Measurements from ENCODE around the gene RIC8A.

The RIC8A gene

GRCh38 chr11:206002-206384 is 1.5 kb upstream of the RIC8A start:
- Histone ChIP-seq H3K36me3 (ENCODE audit: insufficient read depth, low read length) (peaks cover 65% of the 10 kb centered on the region), H3K9me3 (ENCODE audit: low read length) (no peaks in the 10 kb centered on the region), H3K4me1 (ENCODE audit: insufficient read depth, low read length) (peaks cover 36% of the 10 kb centered on the region), H3K27ac (ENCODE audit: low read depth, low read length) (peak overlapping the region; percentile 92), H3K27me3 (ENCODE audit: control insufficient read depth in 1 of 2, insufficient read depth in 2 of 2, low read length in 2 of 2) (no peaks in the 10 kb centered on the region), H3K9ac (ENCODE audit: low read length) (peak overlapping the region; percentile 92), H3K4me3 (ENCODE audit: low read depth in 1 of 2, low read length in 2 of 2) (peak overlapping the region; percentile 63 to 99)

- Histone ChIP-seq H3K36me3 (ENCODE audit: insufficient read depth, low read length) (peaks cover 66% of the 10 kb centered on the region), H3K9me3 (ENCODE audit: low read length) (no peaks in the 10 kb centered on the region), H3K4me1 (ENCODE audit: insufficient read depth, low read length) (peaks cover 40% of the 10 kb centered on the region), H3K27me3 (ENCODE audit: control insufficient read depth in 1 of 2, insufficient read depth in 2 of 2, low read length in 2 of 2) (no peaks in the 10 kb centered on the region), H3K9ac (ENCODE audit: low read length) (peak overlapping the region; percentile 92), H3K4me3 (ENCODE audit: low read depth in 1 of 2, low read length in 2 of 2) (peak overlapping the region; percentile 63 to 99), H3K27ac (ENCODE audit: low read depth, low read length) (peak overlapping the region; percentile 92)
These were observed 841 bp upstream of the RIC8A start for GRCh38 chr11:206526-207207.

DNA sequence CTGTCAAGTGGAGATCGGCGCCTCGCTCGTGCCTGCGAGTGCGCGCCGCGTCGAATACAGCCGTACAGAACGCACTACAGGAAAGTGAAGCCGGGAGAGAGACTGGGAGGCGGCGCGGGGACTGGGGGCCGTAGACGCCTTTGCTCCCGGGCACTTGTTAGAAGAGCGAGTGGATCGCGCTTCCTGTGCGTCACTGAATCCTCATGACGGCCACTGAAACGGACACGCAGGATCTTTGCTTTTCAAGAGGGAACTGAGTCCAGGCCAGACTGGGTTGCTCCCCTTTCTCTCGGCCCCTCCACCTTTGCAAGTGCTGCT is 314 bp downstream of the RIC8A start:
- peak overlapping the region; percentile 53 to 99 for H3K4me3 ChIP-seq (ENCODE audit: low read depth in 1 of 2, low read length in 2 of 2)
- H3K9ac ChIP-seq (ENCODE audit: low read length): peak overlapping the region; percentile 99
- H3K27ac ChIP-seq (ENCODE audit: low read depth, low read length): peak overlapping the region; percentile 92
- no peaks in the 10 kb centered on the region for H3K9me3 ChIP-seq (ENCODE audit: low read length)
- H3K4me1 ChIP-seq (ENCODE audit: insufficient read depth, low read length): peaks cover 40% of the 10 kb centered on the region
- no peaks in the 10 kb centered on the region for H3K27me3 ChIP-seq (ENCODE audit: control insufficient read depth in 1 of 2, insufficient read depth in 2 of 2, low read length in 2 of 2)
- peaks cover 68% of the 10 kb centered on the region for H3K36me3 ChIP-seq (ENCODE audit: insufficient read depth, low read length)

DNA sequence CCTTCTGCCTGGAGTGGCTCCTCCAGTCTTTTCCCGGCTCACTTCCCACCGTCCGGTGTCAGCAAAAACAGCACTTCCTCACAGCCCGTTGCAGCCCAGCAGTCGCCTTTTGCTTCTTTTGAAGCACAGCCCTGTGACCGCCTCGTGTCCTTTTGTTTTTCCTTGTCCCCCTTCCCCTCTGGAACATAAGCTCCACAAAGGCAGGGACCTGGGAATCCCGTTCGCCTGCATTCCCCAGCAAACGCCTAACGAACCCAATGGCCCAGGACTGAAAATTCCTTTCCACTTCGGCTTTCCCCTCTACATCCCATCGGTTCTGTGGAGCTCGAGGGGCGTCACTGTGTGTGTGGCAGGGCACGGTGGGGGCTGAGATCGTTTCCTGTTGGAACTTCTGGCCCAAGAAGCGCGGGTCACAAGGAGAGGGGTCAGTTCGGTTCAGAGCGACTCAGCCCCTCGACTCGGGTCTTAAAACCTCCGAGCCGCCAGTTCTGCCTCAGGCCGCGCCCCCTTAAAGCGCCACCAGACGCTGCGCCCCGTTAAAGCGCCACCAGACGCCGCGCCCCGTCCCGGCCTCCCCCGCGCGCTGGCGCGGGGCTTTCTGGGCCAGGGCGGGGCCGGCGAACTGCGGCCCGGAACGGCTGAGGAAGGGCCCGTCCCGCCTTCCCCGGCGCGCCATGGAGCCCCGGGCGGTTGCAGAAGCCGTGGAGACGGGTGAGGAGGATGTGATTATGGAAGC is 841 bp downstream of the RIC8A start:
- Histone ChIP-seq H3K36me3 (ENCODE audit: insufficient read depth, low read length) (peaks cover 69% of the 10 kb centered on the region), H3K4me1 (ENCODE audit: insufficient read depth, low read length) (peaks cover 40% of the 10 kb centered on the region), H3K27ac (ENCODE audit: low read depth, low read length) (peak overlapping the region; percentile 92)

GRCh38 chr11:208917-209260 is 1.4 kb downstream of the RIC8A start:
- peak overlapping the region; percentile 40 for H3K9ac ChIP-seq (ENCODE audit: low read length)
- H3K4me1 ChIP-seq (ENCODE audit: insufficient read depth, low read length): peaks cover 40% of the 10 kb centered on the region
- H3K4me3 ChIP-seq (ENCODE audit: low read depth in 1 of 2, low read length in 2 of 2): peak overlapping the region; percentile 53 to 99
- no peaks in the 10 kb centered on the region for H3K9me3 ChIP-seq (ENCODE audit: low read length)
- no peaks in the 10 kb centered on the region for H3K27me3 ChIP-seq (ENCODE audit: control insufficient read depth in 1 of 2, insufficient read depth in 2 of 2, low read length in 2 of 2)
- peak overlapping the region; percentile 92 for H3K27ac ChIP-seq (ENCODE audit: low read depth, low read length)
- peaks cover 69% of the 10 kb centered on the region for H3K36me3 ChIP-seq (ENCODE audit: insufficient read depth, low read length)

More for the DNA sequence above, 841 bp downstream of the RIC8A start:
- Histone ChIP-seq H3K9ac (ENCODE audit: low read length) (peak overlapping the region; percentile 99), H3K4me3 (ENCODE audit: low read depth in 1 of 2, low read length in 2 of 2) (peak overlapping the region; percentile 53 to 99), H3K9me3 (ENCODE audit: low read length) (no peaks in the 10 kb centered on the region), H3K27me3 (ENCODE audit: control insufficient read depth in 1 of 2, insufficient read depth in 2 of 2, low read length in 2 of 2) (no peaks in the 10 kb centered on the region)

DNA sequence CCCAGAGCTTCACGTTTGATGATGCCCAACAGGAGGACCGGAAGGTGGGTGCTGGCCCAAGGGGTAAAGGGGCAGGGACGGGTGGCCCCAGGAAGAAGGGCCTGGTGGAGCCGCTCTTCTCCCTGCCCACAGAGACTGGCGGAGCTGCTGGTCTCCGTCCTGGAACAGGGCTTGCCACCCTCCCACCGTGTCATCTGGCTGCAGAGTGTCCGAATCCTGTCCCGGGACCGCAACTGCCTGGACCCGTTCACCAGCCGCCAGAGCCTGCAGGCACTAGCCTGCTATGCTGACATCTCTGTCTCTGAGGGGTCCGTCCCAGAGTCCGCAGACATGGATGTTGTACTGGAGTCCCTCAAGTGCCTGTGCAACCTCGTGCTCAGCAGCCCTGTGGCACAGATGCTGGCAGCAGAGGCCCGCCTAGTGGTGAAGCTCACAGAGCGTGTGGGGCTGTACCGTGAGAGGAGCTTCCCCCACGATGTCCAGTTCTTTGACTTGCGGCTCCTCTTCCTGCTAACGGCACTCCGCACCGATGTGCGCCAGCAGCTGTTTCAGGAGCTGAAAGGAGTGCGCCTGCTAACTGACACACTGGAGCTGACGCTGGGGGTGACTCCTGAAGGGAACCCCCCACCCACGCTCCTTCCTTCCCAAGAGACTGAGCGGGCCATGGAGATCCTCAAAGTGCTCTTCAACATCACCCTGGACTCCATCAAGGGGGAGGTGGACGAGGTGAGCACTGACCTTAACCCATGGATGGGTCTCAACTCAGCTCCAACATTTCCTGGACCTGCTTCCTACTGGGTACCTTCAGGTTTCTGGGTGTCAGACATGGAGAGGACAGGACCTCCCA is 2.0 kb downstream of the RIC8A start:
- H3K27me3 ChIP-seq (ENCODE audit: control insufficient read depth in 1 of 2, insufficient read depth in 2 of 2, low read length in 2 of 2): no peaks in the 10 kb centered on the region
- peak overlapping the region; percentile 40 for H3K9ac ChIP-seq (ENCODE audit: low read length)
- peak overlapping the region; percentile 92 for H3K27ac ChIP-seq (ENCODE audit: low read depth, low read length)
- no peaks in the 10 kb centered on the region for H3K9me3 ChIP-seq (ENCODE audit: low read length)
- peaks cover 68% of the 10 kb centered on the region for H3K36me3 ChIP-seq (ENCODE audit: insufficient read depth, low read length)
- peaks cover 40% of the 10 kb centered on the region for H3K4me1 ChIP-seq (ENCODE audit: insufficient read depth, low read length)
- H3K4me3 ChIP-seq (ENCODE audit: low read depth in 1 of 2, low read length in 2 of 2): peak overlapping the region; percentile 53 to 99

DNA sequence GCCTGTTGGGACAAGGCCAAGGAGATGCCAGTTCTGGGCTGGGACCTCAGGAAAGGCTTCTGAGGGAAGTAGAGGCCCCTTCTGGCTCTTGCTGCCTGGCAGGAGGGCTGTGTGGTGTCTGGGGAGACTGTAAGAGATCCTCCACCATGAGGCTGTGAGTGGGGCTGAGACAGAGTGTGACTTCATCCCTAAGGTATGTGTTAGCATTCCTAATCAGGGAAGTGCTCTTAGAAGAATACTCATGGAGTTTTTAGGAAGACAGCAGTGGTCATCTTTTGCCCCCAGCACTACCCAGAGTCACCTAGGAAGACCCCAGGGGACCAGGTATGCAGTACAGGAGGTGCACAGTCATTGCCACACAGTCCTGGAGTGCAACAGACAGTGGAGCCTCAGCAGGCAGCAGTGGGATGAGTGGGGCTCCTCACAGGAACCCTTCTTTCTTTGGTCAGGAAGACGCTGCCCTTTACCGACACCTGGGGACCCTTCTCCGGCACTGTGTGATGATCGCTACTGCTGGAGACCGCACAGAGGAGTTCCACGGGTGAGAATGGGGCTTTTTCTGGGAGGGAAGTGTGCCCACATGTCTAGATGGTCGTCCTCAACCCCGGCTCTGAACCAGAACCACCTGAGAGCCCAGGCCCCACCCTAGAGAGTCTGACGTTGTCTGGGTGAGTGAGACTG is 2.8 kb downstream of the RIC8A start:
- Histone ChIP-seq H3K27me3 (ENCODE audit: control insufficient read depth in 1 of 2, insufficient read depth in 2 of 2, low read length in 2 of 2) (no peaks in the 10 kb centered on the region), H3K36me3 (ENCODE audit: insufficient read depth, low read length) (peaks cover 68% of the 10 kb centered on the region), H3K9ac (ENCODE audit: low read length) (peak overlapping the region; percentile 35), H3K27ac (ENCODE audit: low read depth, low read length) (no peak overlapping the region), H3K9me3 (ENCODE audit: low read length) (no peaks in the 10 kb centered on the region), H3K4me3 (ENCODE audit: low read depth in 1 of 2, low read length in 2 of 2) (peak overlapping the region; percentile 53 to 99), H3K4me1 (ENCODE audit: insufficient read depth, low read length) (peaks cover 36% of the 10 kb centered on the region)

DNA sequence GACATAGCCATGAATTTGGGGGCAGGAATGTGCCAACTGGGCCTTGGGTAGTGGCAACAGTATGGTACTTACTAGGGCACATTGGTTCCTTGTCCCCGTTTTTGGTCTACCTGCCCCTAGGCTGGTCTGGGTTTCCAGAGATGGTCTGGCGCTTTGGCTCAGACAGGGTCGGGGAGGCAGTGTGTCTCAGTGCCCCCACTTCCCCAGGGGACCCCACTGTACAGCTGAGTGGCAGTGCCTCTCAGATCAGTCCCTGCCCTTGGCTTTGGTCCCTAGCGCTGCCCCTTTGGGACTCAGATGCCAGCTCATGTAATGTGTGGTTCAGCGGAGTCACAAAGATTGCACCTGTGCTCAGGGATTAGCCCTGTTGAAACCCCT is 3.3 kb downstream of the RIC8A start:
- H3K27ac ChIP-seq (ENCODE audit: low read depth, low read length): no peak overlapping the region
- H3K36me3 ChIP-seq (ENCODE audit: insufficient read depth, low read length): peaks cover 68% of the 10 kb centered on the region
- H3K9ac ChIP-seq (ENCODE audit: low read length): peak overlapping the region; percentile 25
- H3K4me1 ChIP-seq (ENCODE audit: insufficient read depth, low read length): peaks cover 31% of the 10 kb centered on the region
- no peaks in the 10 kb centered on the region for H3K27me3 ChIP-seq (ENCODE audit: control insufficient read depth in 1 of 2, insufficient read depth in 2 of 2, low read length in 2 of 2)
- no peaks in the 10 kb centered on the region for H3K9me3 ChIP-seq (ENCODE audit: low read length)
- peak overlapping the region in 1 of 2 donors; percentile 99 for H3K4me3 ChIP-seq (ENCODE audit: low read depth in 1 of 2, low read length in 2 of 2)

DNA sequence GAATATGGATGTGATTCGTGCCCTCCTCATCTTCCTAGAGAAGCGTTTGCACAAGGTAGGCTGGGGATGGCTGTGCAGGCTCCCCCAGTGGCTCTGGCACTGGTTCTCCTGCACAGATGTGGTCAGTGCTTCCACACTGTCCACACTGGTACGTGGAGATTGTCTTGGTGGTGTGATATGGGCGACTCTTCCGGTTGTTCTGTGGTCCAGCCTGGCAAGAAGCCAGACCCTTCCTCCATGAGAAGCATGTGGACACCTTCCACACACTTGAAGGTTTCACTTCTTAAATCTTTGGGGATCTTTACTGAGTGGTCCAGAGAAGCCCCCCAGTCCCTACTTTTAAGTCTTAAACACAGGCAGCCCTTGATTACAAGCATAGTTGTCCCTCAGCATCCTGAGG is 3.8 kb downstream of the RIC8A start:
- H3K4me1 ChIP-seq (ENCODE audit: insufficient read depth, low read length): peaks cover 26% of the 10 kb centered on the region
- H3K36me3 ChIP-seq (ENCODE audit: insufficient read depth, low read length): peaks cover 68% of the 10 kb centered on the region
- no peak overlapping the region for H3K27ac ChIP-seq (ENCODE audit: low read depth, low read length)
- no peak overlapping the region for H3K9ac ChIP-seq (ENCODE audit: low read length)
- H3K9me3 ChIP-seq (ENCODE audit: low read length): no peaks in the 10 kb centered on the region
- no peak overlapping the region for H3K4me3 ChIP-seq (ENCODE audit: low read depth in 1 of 2, low read length in 2 of 2)
- no peaks in the 10 kb centered on the region for H3K27me3 ChIP-seq (ENCODE audit: control insufficient read depth in 1 of 2, insufficient read depth in 2 of 2, low read length in 2 of 2)

DNA sequence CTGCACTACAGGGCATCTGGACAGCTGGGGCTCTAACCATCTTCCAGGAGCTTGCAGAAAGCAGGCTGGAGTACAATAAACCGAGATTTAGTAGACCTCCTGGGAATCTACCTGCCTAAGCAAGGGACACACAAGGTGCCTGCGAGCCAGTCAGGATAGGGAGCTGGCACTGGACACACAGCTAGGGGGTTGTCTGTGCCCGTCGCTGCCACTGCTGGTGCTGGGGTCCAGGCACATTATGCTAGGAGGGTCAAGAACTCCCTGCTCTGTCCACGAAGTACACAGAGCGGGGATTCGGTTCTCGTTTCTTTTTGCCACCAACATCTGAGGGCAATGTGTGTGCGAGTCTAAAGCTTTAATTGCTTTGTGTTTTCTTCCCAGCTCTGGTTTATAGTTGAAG is 4.2 kb downstream of the RIC8A start:
- Histone ChIP-seq H3K4me1 (ENCODE audit: insufficient read depth, low read length) (peaks cover 24% of the 10 kb centered on the region), H3K27ac (ENCODE audit: low read depth, low read length) (no peak overlapping the region), H3K9me3 (ENCODE audit: low read length) (no peaks in the 10 kb centered on the region), H3K27me3 (ENCODE audit: control insufficient read depth in 1 of 2, insufficient read depth in 2 of 2, low read length in 2 of 2) (no peaks in the 10 kb centered on the region), H3K4me3 (ENCODE audit: low read depth in 1 of 2, low read length in 2 of 2) (no peak overlapping the region), H3K36me3 (ENCODE audit: insufficient read depth, low read length) (peaks cover 70% of the 10 kb centered on the region), H3K9ac (ENCODE audit: low read length) (no peak overlapping the region)
